Astrocyte of the hippocampus (primary cell): ENCODE measurements around the gene FOXO4.

ENCODE experiments used
- DNase-seq: peaks from one replicate; pipeline ENCODE4 v3.0.0; 2011; ENCODE audit warnings: low read depth, low spot score

The FOXO4 gene

DNA sequence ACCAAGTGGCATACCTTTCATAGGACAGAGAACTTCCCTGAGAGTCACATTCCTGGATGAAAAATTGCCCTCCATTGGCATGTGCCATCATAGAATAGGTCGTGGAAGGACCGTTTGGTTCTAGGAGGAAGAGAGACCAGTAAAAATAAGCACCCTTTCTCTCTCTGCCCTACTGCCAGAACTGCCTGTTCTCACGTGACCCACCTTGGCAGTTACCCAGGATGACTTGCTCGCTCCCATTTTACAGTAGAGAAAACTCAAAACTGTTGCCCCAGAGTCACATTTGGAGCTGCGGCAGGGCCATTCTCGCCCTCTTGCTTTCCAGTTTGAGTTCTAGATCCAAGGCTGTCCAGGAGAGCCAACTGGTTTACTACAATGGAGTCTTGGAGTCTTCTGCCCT is 47.9 kb downstream of the FOXO4 start:
- DNase-seq = no peak

- DNase-seq = peak; percentile 17
These were observed 49.0 kb downstream of the FOXO4 start, which contains the start of gene NLGN3 for GRCh38 chrX:71144651-71145050. TSS of gene NLGN3 (plus strand) at chrX:71144841. CDS start at chrX:71147750, 2,909 bp downstream.

GRCh38 chrX:71147496-71148277 is 52.0 kb downstream of the FOXO4 start:
- DNase-seq = no peak

DNA sequence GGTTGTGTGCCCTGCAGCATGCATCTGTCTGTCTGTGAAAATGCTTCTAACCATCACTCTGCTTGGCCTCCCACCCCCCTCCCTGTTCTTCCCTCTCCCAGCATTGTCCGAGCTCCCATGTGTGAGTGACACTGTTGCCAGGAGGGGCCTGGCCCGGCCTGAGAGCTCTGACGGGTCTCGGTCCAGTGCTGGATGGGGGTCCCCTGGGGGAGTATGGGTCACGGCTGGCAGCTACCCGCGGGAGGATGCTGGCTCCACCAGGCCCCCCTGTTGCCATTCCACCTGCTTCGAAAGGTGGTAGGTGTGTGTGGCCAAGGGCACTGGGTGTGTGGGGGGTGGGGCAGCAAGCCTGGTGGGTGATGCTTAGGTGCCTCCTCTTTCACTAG is 52.6 kb downstream of the FOXO4 start:
- DNase-seq = no peak

DNA sequence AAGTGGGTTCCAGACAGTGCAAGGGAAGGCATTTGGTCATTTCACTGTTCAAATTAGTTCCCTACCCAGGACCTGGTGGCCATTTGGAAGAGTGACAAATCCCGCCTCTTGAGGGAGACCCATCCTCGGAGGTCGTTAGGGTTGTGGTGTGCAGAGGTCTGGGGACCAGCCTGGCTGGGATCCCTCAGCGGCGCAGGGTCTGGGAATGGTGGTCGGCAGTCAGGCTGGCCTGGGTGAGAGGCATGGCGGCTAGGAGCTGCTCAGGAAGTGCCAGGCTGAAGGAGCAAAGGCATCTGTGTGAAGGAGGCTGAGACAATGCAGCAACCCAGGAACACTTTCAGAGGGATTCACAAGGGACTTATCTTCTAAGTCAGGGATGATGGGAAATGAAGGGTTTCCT is 55.7 kb downstream of the FOXO4 start:
- DNase-seq = no peak
